NT2/D1 (cell line): ENCODE measurements around the gene BGN.

Source experiments
- DNase-seq: peaks from one replicate; pipeline ENCODE4 v3.0.0-alpha.2; 2011; ENCODE audit warnings: low read depth, low spot score
- H3K27me3 ChIP-seq: 2 replicates; pipeline ENCODE4 v1.6.0; 2011; ENCODE audit warnings: mild to moderate bottlenecking; ENCODE audit not compliant: insufficient read length, insufficient read depth
- H3K36me3 ChIP-seq: 2 replicates; pipeline ENCODE4 v1.6.1; 2011; ENCODE audit warnings: mild to moderate bottlenecking, low read length, mixed read lengths; ENCODE audit not compliant: insufficient read depth, insufficient read length
- H3K4me1 ChIP-seq: 2 replicates; pipeline ENCODE4 v1.5.1; 2011; ENCODE audit not compliant: insufficient read depth, insufficient read length
- H3K4me3 ChIP-seq: 2 replicates; pipeline ENCODE4 v1.5.1; 2011; ENCODE audit warnings: low read depth; ENCODE audit not compliant: insufficient read length
- H3K9ac ChIP-seq: 2 replicates; pipeline ENCODE4 v1.6.0; 2011; ENCODE audit warnings: low read depth; ENCODE audit not compliant: insufficient read length
- H3K9me3 ChIP-seq: 2 replicates; pipeline ENCODE4 v1.5.1; 2011; ENCODE audit warnings: mild to moderate bottlenecking, low read length; ENCODE audit not compliant: insufficient read depth
- SUZ12 ChIP-seq: IDR thresholded peaks from 2 replicates; pipeline ENCODE4 v1.6.1; 2011; ENCODE audit not compliant: insufficient read length, insufficient read depth; ENCODE audit errors: extremely low read depth
- YY1 ChIP-seq: IDR thresholded peaks from 2 replicates; pipeline ENCODE4 v1.6.1; 2011; ENCODE audit not compliant: insufficient read length, insufficient read depth
- ZNF274 ChIP-seq: IDR thresholded peaks from 2 replicates; pipeline ENCODE4 v1.6.1; 2011; ENCODE audit warnings: mild to moderate bottlenecking, low read depth, low read length

The BGN gene

DNA sequence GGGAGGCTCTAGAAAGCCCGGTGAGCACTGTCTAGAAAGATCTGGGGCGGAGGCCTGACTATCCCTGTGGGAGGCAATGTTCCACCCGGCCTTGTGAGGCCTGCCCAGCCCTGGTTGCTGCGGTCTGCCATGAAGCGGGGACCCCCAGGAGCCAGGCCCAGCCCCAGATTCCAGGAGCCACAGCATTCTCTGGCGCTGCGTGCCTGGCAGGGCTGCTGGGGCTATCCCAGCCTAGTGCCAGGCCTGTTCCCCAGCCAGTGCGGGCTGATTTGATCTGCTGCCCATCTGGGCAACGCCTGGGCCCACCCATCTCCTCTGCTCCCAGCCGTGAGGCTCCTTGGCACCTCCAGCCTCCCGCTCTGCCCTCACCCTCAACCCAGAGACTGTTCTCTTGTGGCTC, 42.3 kb downstream of the BGN start:
- Histone ChIP-seq H3K9me3 (no peaks in the 10 kb centered on the region), H3K27me3 (peaks cover 3% of the 10 kb centered on the region), H3K4me1 (no peaks in the 10 kb centered on the region), H3K36me3 (no peaks in the 10 kb centered on the region), H3K4me3 (no peak overlapping the region), H3K9ac (no peak overlapping the region)
- no peak for DNase-seq
- no peak for TF ChIP-seq YY1
- TF ChIP-seq SUZ12: no peak
- no peak for TF ChIP-seq ZNF274

- Histone ChIP-seq H3K4me3 (no peak overlapping the region), H3K9me3 (no peaks in the 10 kb centered on the region), H3K27me3 (peaks cover 3% of the 10 kb centered on the region), H3K9ac (no peak overlapping the region), H3K4me1 (no peaks in the 10 kb centered on the region), H3K36me3 (no peaks in the 10 kb centered on the region)
- DNase-seq: no peak
- no peak for TF ChIP-seq YY1
- no peak for TF ChIP-seq SUZ12
- TF ChIP-seq ZNF274: no peak
Observed at GRCh38 chrX:153537526-153538295, 42.9 kb downstream of the BGN start.

- Histone ChIP-seq H3K9me3 (no peaks in the 10 kb centered on the region), H3K4me1 (no peaks in the 10 kb centered on the region), H3K4me3 (no peak overlapping the region), H3K36me3 (no peaks in the 10 kb centered on the region), H3K9ac (no peak overlapping the region), H3K27me3 (peaks cover 3% of the 10 kb centered on the region)
- TF ChIP-seq YY1: no peak
- no peak for TF ChIP-seq ZNF274
- no peak for TF ChIP-seq SUZ12
- DNase-seq: no peak
Observed at GRCh38 chrX:153538424-153538823, 43.6 kb downstream of the BGN start.

DNA sequence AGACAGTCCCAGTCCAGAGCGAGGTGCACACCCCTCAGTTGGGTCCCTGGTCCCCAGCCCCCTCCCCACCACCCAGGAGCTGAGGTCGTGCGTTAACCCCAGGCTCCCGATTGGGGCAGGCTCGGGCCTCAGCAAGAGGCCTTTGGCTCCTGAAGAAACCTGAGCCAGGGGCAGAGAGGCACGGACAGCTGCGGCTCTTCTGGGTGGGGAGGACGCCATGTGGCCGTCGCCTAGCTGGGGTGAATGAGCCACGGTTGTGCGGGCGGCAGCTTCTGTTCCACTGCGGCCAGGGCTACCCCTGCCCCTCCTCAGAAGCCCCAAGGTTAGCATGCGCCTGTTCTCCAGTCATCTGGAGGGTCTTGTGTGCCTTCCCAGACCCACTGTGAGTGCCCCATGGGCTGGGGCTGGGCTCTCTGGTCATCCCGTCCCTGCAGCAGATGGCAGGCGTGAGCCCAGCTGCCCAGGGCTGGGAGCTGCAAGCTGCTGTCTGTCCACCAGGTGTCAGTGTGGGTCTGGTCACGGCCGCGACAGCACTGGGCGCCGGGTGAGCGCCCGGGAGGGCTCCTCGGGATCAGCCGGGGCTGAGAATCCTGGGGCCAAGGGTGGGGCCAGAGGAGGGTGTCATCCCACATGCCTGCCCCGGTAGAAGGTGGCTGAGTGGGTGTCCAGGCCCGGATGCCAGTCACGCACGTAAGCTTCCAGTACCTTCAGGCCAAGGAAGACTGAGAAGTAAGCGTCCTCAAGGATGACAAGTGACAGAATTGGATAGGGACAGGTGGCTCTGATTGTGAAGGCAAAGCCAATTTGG, 44.6 kb downstream of the BGN start:
- H3K4me1 ChIP-seq: no peaks in the 10 kb centered on the region
- DNase-seq: peak; percentile 18
- H3K9ac ChIP-seq: no peak overlapping the region
- H3K9me3 ChIP-seq: no peaks in the 10 kb centered on the region
- no peak for TF ChIP-seq ZNF274
- no peak for TF ChIP-seq YY1
- no peak for TF ChIP-seq SUZ12
- no peaks in the 10 kb centered on the region for H3K36me3 ChIP-seq
- H3K4me3 ChIP-seq: no peak overlapping the region
- H3K27me3 ChIP-seq: peaks cover 3% of the 10 kb centered on the region

DNA sequence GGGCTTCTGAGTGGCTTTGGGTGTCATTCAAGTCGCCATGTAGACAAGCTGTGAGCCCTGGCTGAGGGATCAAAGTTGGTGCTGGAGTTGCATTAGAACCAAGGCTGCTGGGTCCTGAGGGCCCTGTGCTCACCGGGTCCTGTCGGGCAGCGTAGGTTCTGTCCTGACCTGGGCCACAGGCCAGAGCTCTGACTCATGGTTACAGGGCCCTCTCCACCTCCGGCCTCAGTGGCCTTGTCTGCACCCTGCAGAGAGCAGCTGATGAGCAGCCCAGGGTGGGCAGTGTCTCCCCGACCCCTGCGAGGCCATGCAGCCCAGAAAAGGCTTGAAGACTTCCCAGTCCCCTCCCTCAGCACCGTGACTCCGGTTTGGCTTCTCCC, 45.2 kb downstream of the BGN start:
- H3K9me3 ChIP-seq: no peaks in the 10 kb centered on the region

GRCh38 chrX:153544727-153545126, 49.9 kb downstream of the BGN start:
- no peaks in the 10 kb centered on the region for H3K9me3 ChIP-seq
- peaks cover 3% of the 10 kb centered on the region for H3K27me3 ChIP-seq
- no peak overlapping the region for H3K4me3 ChIP-seq
- no peaks in the 10 kb centered on the region for H3K4me1 ChIP-seq
- H3K9ac ChIP-seq: no peak overlapping the region
- TF ChIP-seq ZNF274: no peak
- TF ChIP-seq SUZ12: no peak
- TF ChIP-seq YY1: no peak
- DNase-seq: no peak
- H3K36me3 ChIP-seq: no peaks in the 10 kb centered on the region

More for the DNA sequence above, 45.2 kb downstream of the BGN start:
- Histone ChIP-seq H3K4me1 (no peaks in the 10 kb centered on the region), H3K4me3 (no peak overlapping the region), H3K36me3 (no peaks in the 10 kb centered on the region), H3K27me3 (peaks cover 3% of the 10 kb centered on the region), H3K9ac (no peak overlapping the region)
- DNase-seq: no peak
- TF ChIP-seq ZNF274 (no peak), YY1 (no peak), SUZ12 (no peak)

GRCh38 chrX:153546386-153546785, 51.6 kb downstream of the BGN start:
- Histone ChIP-seq H3K9ac (no peak overlapping the region), H3K27me3 (no peaks in the 10 kb centered on the region), H3K36me3 (no peaks in the 10 kb centered on the region), H3K4me1 (no peaks in the 10 kb centered on the region), H3K9me3 (no peaks in the 10 kb centered on the region), H3K4me3 (no peak overlapping the region)
- DNase-seq: no peak
- TF ChIP-seq SUZ12: no peak
- no peak for TF ChIP-seq YY1
- no peak for TF ChIP-seq ZNF274
